Tibial nerve (tissue), 4 donors: ENCODE data around the gene LIFR. TPM values are rescaled to one million over a fixed set of nuclear protein-coding genes. Genes with fewer than 3 reads are reported as not detected.
A peak's percentile ranks its signal among the peaks of the same experiment; 100 is the strongest.

Source experiments
- DNase-seq, 2 donors: peaks; one replicate each; pipeline ENCODE4 v3.0.0-alpha.2; 2019; ENCODE audit warnings: low spot score in 2 of 2
- H3K27ac ChIP-seq, 4 donors: fragments of 200-600 bp; sonication (generic) in 3 of 4; one replicate each; pipeline ENCODE4 v1.5.1; 2017 to 2019; ENCODE audit warnings: mild to moderate bottlenecking in 1 of 4
- H3K27me3 ChIP-seq, 2 donors: fragments of 200-600 bp; sonication (generic) in 1 of 2; one replicate each; pipeline versions ENCODE4 v1.5.1 to v1.6.0; 2017 to 2019
- H3K36me3 ChIP-seq, 3 donors: fragments of 200-600 bp; sonication (generic); one replicate each; pipeline ENCODE4 v1.5.1; 2018 to 2019
- H3K4me1 ChIP-seq, 4 donors: fragments of 200-600 bp; sonication (generic) in 3 of 4; one replicate each; pipeline ENCODE4 v1.5.1; 2017 to 2019
- H3K4me3 ChIP-seq, 4 donors: fragments of 200-600 bp; sonication (generic) in 3 of 4; one replicate each; pipeline ENCODE4 v1.5.1; 2017 to 2019; ENCODE audit warnings: mild to moderate bottlenecking in 1 of 4, moderate library complexity in 1 of 4
- H3K9me3 ChIP-seq, 4 donors: fragments of 200-600 bp; sonication (generic) in 3 of 4; one replicate each; pipeline ENCODE4 v1.5.1; 2017 to 2019
- CTCF ChIP-seq, 5 experiments: fragments of 200-600 bp in 3 of 5; fragments of 450-650 bp in 2 of 5; sonication (generic) in 3 of 5; IDR thresholded peaks; one replicate each; pipeline ENCODE4 v1.5.1; 2016 to 2019; ENCODE audit warnings: antibody characterized with exemption in 5 of 5, mild to moderate bottlenecking in 3 of 5, moderate library complexity in 2 of 5
- EP300 ChIP-seq, 2 donors: sonication (generic); formaldehyde crosslinking; IDR thresholded peaks; one replicate each; pipeline ENCODE4 v1.6.1; 2017; ENCODE audit warnings: antibody characterized with exemption in 2 of 2, mild to moderate bottlenecking in 1 of 2
- POLR2A ChIP-seq, 2 donors: fragments of 450-650 bp; IDR thresholded peaks; one replicate each; pipeline ENCODE4 v1.6.1; 2017; ENCODE audit warnings: antibody characterized with exemption in 2 of 2, mild to moderate bottlenecking in 2 of 2, moderate library complexity in 2 of 2
- whole genome bisulfite sequencing, 2 donors: methylation state at CpG; one replicate each; pipeline ENCODE4 v1.1.5; 2018; 5-methylcytosine and 5-hydroxymethylcytosine counted together
- total RNA-seq, 4 donors: library from RNA; depleted of rRNA; stranded (reverse); fragments of >200 nt; gene quantifications; one replicate each; pipeline ENCODE4 v1.1.0, GENCODE V29; 2016

The LIFR gene
- total RNA-seq, 4 donors from 2014 or later = 145 to 247 (median 212) TPM

- DNase-seq = no peak
- Histone ChIP-seq H3K27me3 (no peaks in the 10 kb centered on the region), H3K27ac (no peak overlapping the region), H3K9me3 (no peaks in the 10 kb centered on the region), H3K36me3 (no peaks in the 10 kb centered on the region), H3K4me3 (no peak overlapping the region), H3K4me1 (peaks cover 0 to 14% (median 0%) of the 10 kb centered on the region in 4 donors)
- 79 to 84% methylated on average over 2 of the region's 2 CpGs for WGBS, 2 donors
- TF ChIP-seq POLR2A (IDR thresholded peaks at IDR 0.05) = no peak
These were observed 40.5 kb upstream of the LIFR start for GRCh38 chr5:38596981-38597380.

- Histone ChIP-seq H3K27ac (no peak overlapping the region), H3K27me3 (no peaks in the 10 kb centered on the region), H3K9me3 (no peaks in the 10 kb centered on the region), H3K4me1 (peaks cover 0 to 3% (median 0%) of the 10 kb centered on the region in 4 donors), H3K36me3 (no peaks in the 10 kb centered on the region), H3K4me3 (peak overlapping the region in 1 of 4 donors; percentile 21)
- TF ChIP-seq EP300 (IDR thresholded peaks at IDR 0.05) (no peak), CTCF (IDR thresholded peaks at IDR 0.05) (no peak)
- DNase-seq = no peak
- WGBS, 2 donors = 76 to 77% methylated on average over 5 of the region's 5 CpGs
These were observed 38.8 kb upstream of the LIFR start for GRCh38 chr5:38595132-38595745.

GRCh38 chr5:38593959-38594358 is 37.5 kb upstream of the LIFR start:
- DNase-seq = no peak
- no peaks in the 10 kb centered on the region for H3K27me3 ChIP-seq
- H3K27ac ChIP-seq = peak overlapping the region in 1 of 4 donors; percentile 15
- H3K9me3 ChIP-seq = no peaks in the 10 kb centered on the region
- no peaks in the 10 kb centered on the region for H3K36me3 ChIP-seq
- 70% methylated on average over 7 of the region's 7 CpGs for WGBS, 2 donors
- TF ChIP-seq CTCF (IDR thresholded peaks at IDR 0.05) (no peak), POLR2A (IDR thresholded peaks at IDR 0.05) (no peak), EP300 (IDR thresholded peaks at IDR 0.05) (no peak)
- peak overlapping the region in 1 of 4 donors; percentile 21 for H3K4me3 ChIP-seq
- no peaks in the 10 kb centered on the region for H3K4me1 ChIP-seq

- H3K27me3 ChIP-seq = no peaks in the 10 kb centered on the region
- no peak overlapping the region for H3K27ac ChIP-seq
- no peaks in the 10 kb centered on the region for H3K36me3 ChIP-seq
- H3K9me3 ChIP-seq = no peaks in the 10 kb centered on the region
- H3K4me3 ChIP-seq = no peak overlapping the region
- TF ChIP-seq POLR2A (IDR thresholded peaks at IDR 0.05) (no peak), CTCF (IDR thresholded peaks at IDR 0.05) (no peak), EP300 (IDR thresholded peaks at IDR 0.05) (no peak)
- no peaks in the 10 kb centered on the region for H3K4me1 ChIP-seq
- no peak for DNase-seq
- 85 to 88% methylated on average over 2 of the region's 2 CpGs for WGBS, 2 donors
These were observed 35.0 kb upstream of the LIFR start for GRCh38 chr5:38591523-38591849.

- WGBS, 2 donors = 80 to 81% methylated on average over 2 of the region's 2 CpGs
- DNase-seq = no peak
- TF ChIP-seq POLR2A (IDR thresholded peaks at IDR 0.05) (no peak), CTCF (IDR thresholded peaks at IDR 0.05) (no peak), EP300 (IDR thresholded peaks at IDR 0.05) (no peak)
- H3K36me3 ChIP-seq = no peaks in the 10 kb centered on the region
- H3K4me3 ChIP-seq = no peak overlapping the region
- no peaks in the 10 kb centered on the region for H3K27me3 ChIP-seq
- H3K9me3 ChIP-seq = no peaks in the 10 kb centered on the region
- H3K4me1 ChIP-seq = no peaks in the 10 kb centered on the region
- no peak overlapping the region for H3K27ac ChIP-seq
These were observed 34.5 kb upstream of the LIFR start for GRCh38 chr5:38590838-38591522.
